Measurements from ENCODE around the gene FGGY. TPM values are rescaled to one million over a fixed set of nuclear protein-coding genes. Genes with fewer than 3 reads are reported as not detected.

Gene FGGY
- total RNA-seq, 1 experiment from 2014 or later = 14.6 TPM

GRCh38 chr1:59384443-59384842, 87.5 kb downstream of the FGGY start:
- H3K18ac ChIP-seq (ENCODE audit: insufficient read length, low read depth, low read length) = no peak overlapping the region
- peaks cover 3% of the 10 kb centered on the region; the same call in 1 of the 2 replicates for H3K4me1 ChIP-seq (ENCODE audit: insufficient read depth, low read length)
- H2BK15ac ChIP-seq (ENCODE audit: low read depth, low read length) = no peak overlapping the region
- H3K79me1 ChIP-seq (ENCODE audit: insufficient read depth, low read depth, low read length, poor library complexity, severe bottlenecking) = no peaks in the 10 kb centered on the region
- H2AK5ac ChIP-seq (ENCODE audit: insufficient read length, low read length) = no peak overlapping the region
- H3K79me2 ChIP-seq (ENCODE audit: insufficient read depth, low read length) = no peaks in the 10 kb centered on the region
- no peak overlapping the region for H3K27ac ChIP-seq (ENCODE audit: insufficient read length, low read depth, low read length)
- no peak overlapping the region for H4K8ac ChIP-seq (replicated peaks; ENCODE audit: insufficient read length, low read depth, low read length)
- H3K23ac ChIP-seq (ENCODE audit: insufficient read length, low read depth, low read length) = no peak overlapping the region
- H3T11ph ChIP-seq (ENCODE audit: low read length) = no peak overlapping the region
- Mint-ChIP-seq H3K27me3 (ENCODE audit: low read depth) (no peaks in the 10 kb centered on the region), H3K4me3 (no peak overlapping the region), H3K4me1 (peaks cover 27 to 35% of the 10 kb centered on the region in 2 experiments), H3K9me3 (peaks cover 3 to 10% of the 10 kb centered on the region in 2 experiments; a peak in 4 of 5 replicates), H3K36me3 (ENCODE audit: insufficient read depth in 1 of 3, low read depth in 3 of 3) (peaks cover 3 to 33% (median 9%) of the 10 kb centered on the region in 3 experiments; a peak in 6 of 7 replicates), H3K27ac (peak overlapping the region in 2 of 3 experiments; percentile 82 to 84; a peak in 3 of 7 replicates)
- TF ChIP-seq CTCF (conservative IDR thresholded peaks at IDR 0.05) = no peak
- no peak overlapping the region for H2BK120ac ChIP-seq (ENCODE audit: low read depth, low read length, poor library complexity, severe bottlenecking)
- H3K9me3 ChIP-seq (ENCODE audit: control insufficient read depth, low read depth, low read length) = no peaks in the 10 kb centered on the region
- H3K4ac ChIP-seq (ENCODE audit: low read depth, low read length) = no peak overlapping the region
- H3K14ac ChIP-seq (ENCODE audit: insufficient read depth, low read length) = no peak overlapping the region
- no peak overlapping the region for H2BK20ac ChIP-seq (ENCODE audit: low read depth, low read length, poor library complexity, severe bottlenecking)
- H3K27me3 ChIP-seq (ENCODE audit: insufficient read depth, low read length) = no peaks in the 10 kb centered on the region
- no peak overlapping the region for H4K91ac ChIP-seq (ENCODE audit: insufficient read length, low read depth, low read length)
- H3K23me2 ChIP-seq (ENCODE audit: insufficient read length, low read depth, low read length, poor library complexity, severe bottlenecking) = no peaks in the 10 kb centered on the region
- H3K56ac ChIP-seq (ENCODE audit: insufficient read length, low read depth, low read length) = no peak overlapping the region
- no CpG with 5 or more reads among the region's 1 CpG for WGBS (ENCODE audit: extremely low coverage, insufficient read length, low lambda C conversion rate)
- no peak overlapping the region for H2BK12ac ChIP-seq (ENCODE audit: insufficient read length, low read depth, low read length)
- H2BK5ac ChIP-seq (ENCODE audit: insufficient read length, low read length) = no peak overlapping the region
- no peak overlapping the region for H4K5ac ChIP-seq (ENCODE audit: insufficient read length, low read depth, low read length)
- no peak for DNase-seq
- no peak overlapping the region for H3K4me2 ChIP-seq (ENCODE audit: insufficient read depth, insufficient read length, low read length)
- no peaks in the 10 kb centered on the region for H4K20me1 ChIP-seq (ENCODE audit: control insufficient read depth, insufficient read depth, insufficient read length)
- H3K9ac ChIP-seq (ENCODE audit: extremely low read depth, insufficient read length, low read length) = no peak overlapping the region
- H2AFZ ChIP-seq (ENCODE audit: low read length) = no peak overlapping the region
